GM21360 (cell line): ENCODE results near the gene TNRC18.
"Not testable (repeated sequence)": the region's sequence is repeated elsewhere in the genome, so short reads cannot be mapped to it uniquely, and the experiment has no call there.

ENCODE experiments used
- ATAC-seq: cut with Tn5 transposase; IDR thresholded peaks from one replicate; pipeline ENCODE4 v1.9.1; 2021; ENCODE audit warnings: mild to moderate bottlenecking, moderate library complexity; ENCODE audit not compliant: unreplicated experiment

TNRC18 gene

DNA sequence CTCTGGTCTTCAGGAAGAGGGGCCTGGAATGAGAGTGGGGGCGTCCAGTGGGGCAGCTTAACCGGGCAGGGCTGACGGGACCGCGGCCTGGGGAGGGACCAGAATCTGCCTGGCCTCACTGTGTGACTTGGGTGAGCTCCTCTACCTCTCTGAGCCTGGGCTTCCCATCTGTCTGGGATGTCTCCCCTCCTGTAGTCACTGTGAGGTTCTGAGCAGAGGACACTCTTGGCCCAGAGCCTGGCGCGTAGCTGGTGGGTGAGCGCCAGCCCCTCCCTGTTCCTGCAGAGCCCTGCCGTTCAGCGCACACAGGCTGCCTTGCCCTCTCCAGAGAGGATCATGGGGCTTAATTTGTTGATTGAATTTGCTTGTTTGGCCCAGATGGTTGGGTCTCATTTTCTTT is 148.1 kb downstream of the TNRC18 start:
- ATAC-seq = not testable (repeated sequence)

DNA sequence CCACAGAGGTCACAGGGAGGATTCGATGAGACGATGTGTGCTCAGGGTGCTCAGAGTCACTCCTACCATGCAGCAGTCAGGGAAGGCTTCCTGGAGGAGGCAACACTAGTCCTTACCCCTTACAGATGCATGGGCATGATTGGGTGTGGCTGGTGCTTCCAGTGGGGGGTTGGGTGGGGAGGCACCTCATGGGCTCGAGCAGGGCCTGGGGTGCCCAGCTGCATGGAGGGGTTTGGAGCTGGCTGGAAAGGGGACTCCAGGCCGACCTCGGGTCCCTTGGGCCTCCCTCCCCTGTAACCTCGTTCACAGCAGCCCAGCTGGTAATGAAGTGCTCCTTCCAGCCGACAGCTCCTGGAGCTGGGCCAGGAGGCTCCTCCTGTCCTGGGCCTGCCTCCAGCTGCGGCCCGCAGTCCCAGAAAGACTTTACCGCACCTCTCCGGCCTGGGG is 148.6 kb downstream of the TNRC18 start:
- ATAC-seq = not testable (repeated sequence)

DNA sequence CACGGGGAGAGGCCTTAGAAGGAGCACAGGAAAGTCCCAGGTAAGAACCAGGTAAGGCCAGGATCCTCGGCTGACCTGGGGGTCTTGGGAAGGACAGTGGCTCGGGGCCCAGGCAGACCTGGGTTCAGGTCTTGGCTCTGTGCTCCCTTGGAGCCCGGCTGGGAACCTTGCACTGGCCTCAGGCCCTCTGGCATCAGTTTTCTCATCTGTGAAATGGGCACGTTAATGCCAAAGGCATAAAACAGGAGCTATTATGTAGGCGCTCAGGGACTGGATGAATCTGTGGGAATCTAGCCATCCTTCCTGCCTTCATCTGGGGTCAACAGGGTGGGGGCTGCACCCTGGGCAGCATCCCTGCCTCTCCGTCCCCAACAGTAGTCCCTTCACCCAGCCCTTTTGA is 149.2 kb downstream of the TNRC18 start:
- ATAC-seq = no peak

DNA sequence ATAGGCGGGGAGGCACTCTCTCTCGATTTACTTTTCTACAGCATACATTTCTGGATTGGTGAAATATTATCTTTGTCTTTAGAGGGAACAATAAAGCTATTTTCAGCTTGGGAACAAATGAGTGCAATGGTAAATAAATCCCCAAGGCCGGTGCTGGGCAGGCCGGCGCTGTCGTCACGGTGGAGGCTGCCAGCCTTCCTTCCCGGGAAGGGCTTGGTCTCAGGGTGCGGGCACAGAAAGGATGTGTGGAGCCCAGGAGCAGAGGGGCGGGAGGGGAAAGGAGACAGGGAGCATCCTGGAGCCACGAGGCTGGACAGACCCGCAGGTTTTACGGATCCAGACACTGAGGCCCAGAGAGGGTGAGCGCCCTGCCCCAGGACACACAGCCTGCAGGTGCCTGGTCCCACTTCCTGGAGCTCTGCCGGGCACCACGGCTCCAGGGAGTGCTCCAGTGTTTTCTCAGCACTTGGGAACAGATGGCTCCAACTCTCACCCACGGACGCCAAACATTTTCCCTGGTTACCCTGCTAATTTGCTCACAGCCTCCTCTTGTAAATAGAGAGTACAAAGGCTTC is 149.7 kb downstream of the TNRC18 start:
- ATAC-seq = not testable (repeated sequence)

DNA sequence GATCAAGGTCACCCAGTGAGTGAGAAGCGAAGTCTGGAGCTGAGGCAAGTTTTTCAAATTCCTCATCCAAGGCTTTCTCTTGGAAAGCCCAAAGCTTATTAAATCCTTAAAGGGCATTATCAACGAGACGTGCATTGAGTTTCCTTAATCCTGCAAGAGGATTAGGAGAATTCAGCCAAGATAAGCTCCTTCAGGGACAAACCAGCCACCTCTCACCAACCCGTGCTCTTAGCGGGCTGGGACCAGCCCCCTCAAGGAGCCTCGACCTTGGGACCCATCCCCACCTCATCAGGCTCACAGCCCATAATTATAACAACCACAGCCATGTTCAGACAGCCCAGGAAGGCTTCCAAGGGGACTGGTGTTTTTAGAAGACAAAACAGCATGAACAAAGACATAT is 152.8 kb downstream of the TNRC18 start:
- ATAC-seq = no peak

DNA sequence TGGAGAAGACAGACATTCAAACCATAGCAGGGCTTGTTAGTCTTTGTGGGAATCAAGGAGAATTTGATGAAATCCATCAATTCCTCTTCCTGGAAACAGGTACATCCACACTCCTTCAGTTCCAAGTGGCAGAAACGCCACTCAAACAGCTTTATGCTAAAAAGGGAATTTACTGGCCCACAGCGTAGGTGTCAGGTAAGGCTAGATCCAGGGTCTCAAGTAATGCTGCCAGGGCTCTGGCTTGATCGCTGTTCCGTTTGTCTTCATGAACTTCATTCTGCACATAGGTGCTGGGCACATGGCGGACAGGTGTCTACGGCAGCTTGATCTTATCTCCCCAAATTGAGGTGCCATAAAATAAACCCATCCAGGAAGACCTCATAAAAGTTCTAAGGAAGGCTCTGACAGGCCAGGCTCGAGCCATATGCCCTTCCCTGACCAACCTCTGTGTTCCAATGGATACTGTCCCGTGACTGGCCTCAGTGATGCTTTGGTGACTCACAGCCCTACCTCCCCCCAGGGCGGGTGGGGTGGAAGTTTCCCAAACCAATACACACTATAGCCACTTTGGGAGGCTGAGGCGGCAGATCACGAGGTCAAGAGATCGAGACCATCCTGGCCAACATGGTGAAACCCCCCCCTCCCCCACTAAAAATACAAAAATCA is 153.5 kb downstream of the TNRC18 start:
- ATAC-seq = not testable (repeated sequence)

DNA sequence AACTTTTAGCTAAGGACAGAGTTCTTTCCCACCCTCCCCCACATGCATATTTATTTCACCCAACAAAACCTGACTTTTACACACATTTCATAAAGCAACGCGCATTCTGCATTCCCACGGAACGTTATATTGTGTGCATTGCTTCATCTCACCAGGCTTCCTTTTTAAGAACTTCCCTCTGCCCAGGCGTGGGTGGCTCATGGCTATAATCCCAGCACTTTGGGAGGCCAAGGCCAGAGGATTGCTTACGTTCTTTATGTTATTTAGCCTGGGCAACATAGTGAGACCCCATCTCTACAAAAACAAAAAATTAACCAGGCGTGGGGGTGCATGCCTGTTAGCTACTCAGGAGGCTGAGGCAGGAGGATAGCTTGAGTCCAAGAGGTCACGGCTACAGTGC is 155.8 kb downstream of the TNRC18 start:
- ATAC-seq = not testable (repeated sequence)

DNA sequence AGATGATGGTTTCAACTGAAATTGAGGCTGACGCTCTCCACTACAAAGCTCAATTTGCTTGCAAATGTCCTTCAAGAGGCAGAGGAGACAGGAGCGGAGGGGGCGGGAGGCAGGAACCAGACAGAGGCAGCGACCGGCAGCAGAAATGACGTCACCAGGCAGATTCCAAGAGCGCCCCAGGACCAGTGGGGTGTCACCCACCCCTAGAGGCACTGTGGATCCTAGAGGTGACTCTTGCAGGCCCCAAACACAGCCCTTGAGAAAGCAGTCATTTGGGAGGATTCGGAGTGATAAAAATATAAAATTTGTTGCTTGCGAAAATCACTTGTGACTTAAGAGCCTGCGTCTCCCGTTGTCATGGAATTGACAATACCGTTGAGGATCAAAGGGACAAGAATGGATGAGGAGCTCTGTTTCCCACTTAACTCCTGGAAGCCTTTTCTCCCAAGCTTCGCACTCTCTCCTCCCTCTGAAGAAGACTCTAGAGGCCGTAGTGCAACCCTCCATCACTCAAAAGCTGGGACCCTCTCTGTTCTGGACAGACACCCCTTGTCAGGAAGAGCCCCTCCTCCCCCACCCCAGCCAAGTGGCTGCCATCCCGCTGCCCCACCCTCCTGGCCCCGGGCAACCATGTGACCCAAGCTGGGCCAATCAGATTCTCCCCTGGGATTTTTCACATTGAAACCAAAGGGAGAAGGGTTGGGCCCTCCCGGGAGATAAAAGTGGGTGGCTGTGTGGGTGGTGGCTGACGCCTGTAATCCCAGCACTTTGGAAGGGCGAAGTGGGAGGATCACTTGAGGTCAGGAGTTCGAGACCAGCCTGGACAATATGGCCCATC is 157.2 kb downstream of the TNRC18 start:
- ATAC-seq = no peak

DNA sequence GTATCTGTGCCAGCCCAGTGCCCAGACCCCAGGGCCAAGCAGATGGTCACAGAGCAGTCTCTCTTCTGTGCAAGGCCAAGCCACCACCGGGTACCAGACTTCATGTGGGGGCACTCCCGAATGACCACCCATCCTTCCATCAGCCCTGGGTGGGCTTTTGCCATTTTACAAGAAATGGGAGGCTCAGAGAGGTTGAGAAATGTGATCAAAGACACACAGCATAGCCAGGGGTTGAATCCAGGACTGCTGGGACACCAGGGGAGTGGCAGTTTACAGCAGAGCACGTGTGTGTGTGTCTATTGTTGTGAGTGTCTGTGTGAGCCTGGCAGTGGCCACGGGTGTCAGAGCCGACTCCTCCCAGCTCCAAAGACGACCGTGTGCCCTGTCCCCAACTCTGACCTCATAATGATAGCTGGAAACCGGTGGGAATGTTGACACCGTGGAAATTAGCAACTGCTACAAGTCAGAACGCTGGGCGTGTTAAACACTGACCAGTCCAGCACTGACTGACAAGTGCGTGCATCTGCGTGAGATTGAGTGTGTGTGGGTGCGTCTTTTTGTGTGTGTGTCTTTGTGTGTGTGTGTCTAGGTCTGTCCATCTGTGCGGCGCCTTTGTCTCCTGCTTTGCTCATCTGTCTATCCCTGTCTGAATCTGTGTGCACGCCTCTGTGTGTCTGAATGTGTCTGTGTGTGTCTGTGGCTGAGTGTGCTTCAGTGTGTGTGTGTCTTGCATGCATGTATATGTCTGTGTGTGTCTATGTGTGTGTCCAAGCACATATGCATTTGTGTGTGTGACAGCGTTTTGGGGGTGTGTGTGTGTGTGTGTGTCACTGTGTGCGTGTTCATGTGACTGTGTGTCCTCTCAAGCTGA is 158.1 kb downstream of the TNRC18 start:
- no peak for ATAC-seq

DNA sequence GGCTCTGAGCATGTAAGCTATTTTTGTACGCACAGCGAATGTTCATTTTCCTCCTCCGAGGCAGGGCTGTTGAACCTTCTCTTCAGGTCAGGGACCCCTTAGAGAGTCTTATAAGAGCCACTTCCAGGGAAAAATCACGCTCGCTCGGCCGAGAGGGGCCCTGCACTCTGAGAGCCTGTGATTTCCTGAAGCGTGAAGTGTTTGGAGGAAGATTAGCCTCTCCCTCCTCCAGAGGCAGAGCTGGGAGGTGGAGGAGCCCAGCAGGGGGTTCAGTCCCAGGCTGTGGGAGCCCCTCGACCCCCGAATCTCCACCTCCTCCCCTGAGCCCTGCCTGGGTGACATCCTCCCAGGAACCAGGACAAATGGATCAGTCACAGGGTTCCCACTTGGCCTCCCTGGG is 160.6 kb downstream of the TNRC18 start:
- ATAC-seq = not testable (repeated sequence)

DNA sequence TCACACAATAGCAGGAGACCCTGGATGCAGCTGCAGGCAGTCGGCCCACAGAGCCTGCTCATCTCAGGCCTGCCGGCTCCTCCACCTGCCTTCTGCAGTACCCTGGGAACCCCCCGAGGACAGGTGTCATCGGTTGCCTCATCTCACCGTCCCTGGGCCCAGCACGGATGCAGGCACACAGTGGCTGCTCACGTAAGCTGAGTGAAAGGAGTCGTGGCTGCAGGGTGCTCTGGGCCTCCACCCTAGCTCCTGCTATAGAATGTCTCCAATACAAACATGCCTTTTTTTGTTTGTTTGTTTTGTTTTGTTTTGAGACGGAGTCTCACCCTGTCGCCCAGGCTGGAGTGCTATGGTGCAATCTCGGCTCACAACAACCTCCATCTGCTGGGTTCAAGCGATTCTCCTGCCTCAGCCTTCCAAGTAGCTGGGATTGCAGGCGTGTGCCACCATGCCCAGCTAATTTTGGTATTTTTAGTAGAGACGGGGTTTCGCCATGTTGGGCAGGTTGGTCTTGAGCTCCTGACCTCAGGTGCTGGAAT is 163.0 kb downstream of the TNRC18 start:
- ATAC-seq = not testable (repeated sequence)
